ENCODE data around the gene HS6ST1. TPM values are rescaled to one million over a fixed set of nuclear protein-coding genes. Genes with fewer than 3 reads are reported as not detected.

The HS6ST1 gene
- total RNA-seq: 10 to 100 TPM; 15.7 to 38.6 (median 29.8) TPM

- Histone ChIP-seq H3K4me3 (peak within 1 kb of the TSS; percentile 80 to 98 (median 85)), H3K9me3 (no peaks in the 10 kb centered on the region), H3K27ac (peak within 1 kb of the TSS; percentile 61 to 80), H3K4me1 (peaks cover 8 to 16% of the 10 kb centered on the region in 2 donors), H3K36me3 (no peaks in the 10 kb centered on the region), H3K27me3 (no peaks in the 10 kb centered on the region)
- TF ChIP-seq CTCF (IDR thresholded peaks at IDR 0.05): no peak
- peak in 1 of 3 donors; percentile 7 for TF ChIP-seq POLR2AphosphoS5 (IDR thresholded peaks at IDR 0.05)
- TF ChIP-seq POLR2A (IDR thresholded peaks at IDR 0.05): no peak
- DNase-seq (ENCODE audit: low spot score in 2 of 2): peak; percentile 81
- intact Hi-C loops (cut with DNase I; ENCODE audit: low total_unique reads): no loop called here
Measured at GRCh38 chr2:128318776-128319464, at the start of gene HS6ST1. HS6ST1 (minus strand) TSS chr2:128318868; CDS start chr2:128318563, 305 bp downstream.

- Histone ChIP-seq H3K27ac (no peak overlapping the region), H3K9me3 (no peaks in the 10 kb centered on the region), H3K27me3 (no peaks in the 10 kb centered on the region), H3K4me3 (no peak overlapping the region), H3K36me3 (no peaks in the 10 kb centered on the region), H3K4me1 (no peaks in the 10 kb centered on the region)
- TF ChIP-seq CTCF (IDR thresholded peaks at IDR 0.05) (no peak), POLR2AphosphoS5 (IDR thresholded peaks at IDR 0.05) (no peak), POLR2A (IDR thresholded peaks at IDR 0.05) (no peak)
- intact Hi-C loops (cut with DNase I; ENCODE audit: low total_unique reads): no loop called here
- DNase-seq (ENCODE audit: low spot score in 2 of 2): peak in 1 of 2 donors; percentile 38
Measured at GRCh38 chr2:128367601-128368359, 49.1 kb upstream of the HS6ST1 start.

- no peak for DNase-seq (ENCODE audit: low spot score in 2 of 2)
- TF ChIP-seq POLR2A (IDR thresholded peaks at IDR 0.05) (no peak), CTCF (IDR thresholded peaks at IDR 0.05) (no peak), POLR2AphosphoS5 (IDR thresholded peaks at IDR 0.05) (no peak)
- Histone ChIP-seq H3K27me3 (no peaks in the 10 kb centered on the region), H3K9me3 (no peaks in the 10 kb centered on the region), H3K4me3 (no peak overlapping the region), H3K4me1 (peaks cover 0 to 3% of the 10 kb centered on the region in 2 donors), H3K36me3 (no peaks in the 10 kb centered on the region), H3K27ac (no peak overlapping the region)
- intact Hi-C loops (cut with DNase I; ENCODE audit: low total_unique reads): no loop called here
Measured at GRCh38 chr2:128366713-128367511, 48.2 kb upstream of the HS6ST1 start.

GRCh38 chr2:128365217-128365905 lies 46.7 kb upstream of the HS6ST1 start:
- H3K36me3 ChIP-seq: no peaks in the 10 kb centered on the region
- no peak overlapping the region for H3K4me3 ChIP-seq
- intact Hi-C loops (cut with DNase I; ENCODE audit: low total_unique reads): no loop called here
- no peak for DNase-seq (ENCODE audit: low spot score in 2 of 2)
- no peak for TF ChIP-seq POLR2AphosphoS5 (IDR thresholded peaks at IDR 0.05)
- no peak for TF ChIP-seq POLR2A (IDR thresholded peaks at IDR 0.05)
- TF ChIP-seq CTCF (IDR thresholded peaks at IDR 0.05): no peak
- peaks cover 0 to 3% of the 10 kb centered on the region in 2 donors for H3K4me1 ChIP-seq
- no peaks in the 10 kb centered on the region for H3K9me3 ChIP-seq
- no peaks in the 10 kb centered on the region for H3K27me3 ChIP-seq
- H3K27ac ChIP-seq: peak overlapping the region in 1 of 2 donors; percentile 12
